ENCODE results near the gene RYR2.

GRCh38 chr1:237387144-237387505, 345.1 kb downstream of the RYR2 start:
- TF ChIP-seq, protein P1, sequence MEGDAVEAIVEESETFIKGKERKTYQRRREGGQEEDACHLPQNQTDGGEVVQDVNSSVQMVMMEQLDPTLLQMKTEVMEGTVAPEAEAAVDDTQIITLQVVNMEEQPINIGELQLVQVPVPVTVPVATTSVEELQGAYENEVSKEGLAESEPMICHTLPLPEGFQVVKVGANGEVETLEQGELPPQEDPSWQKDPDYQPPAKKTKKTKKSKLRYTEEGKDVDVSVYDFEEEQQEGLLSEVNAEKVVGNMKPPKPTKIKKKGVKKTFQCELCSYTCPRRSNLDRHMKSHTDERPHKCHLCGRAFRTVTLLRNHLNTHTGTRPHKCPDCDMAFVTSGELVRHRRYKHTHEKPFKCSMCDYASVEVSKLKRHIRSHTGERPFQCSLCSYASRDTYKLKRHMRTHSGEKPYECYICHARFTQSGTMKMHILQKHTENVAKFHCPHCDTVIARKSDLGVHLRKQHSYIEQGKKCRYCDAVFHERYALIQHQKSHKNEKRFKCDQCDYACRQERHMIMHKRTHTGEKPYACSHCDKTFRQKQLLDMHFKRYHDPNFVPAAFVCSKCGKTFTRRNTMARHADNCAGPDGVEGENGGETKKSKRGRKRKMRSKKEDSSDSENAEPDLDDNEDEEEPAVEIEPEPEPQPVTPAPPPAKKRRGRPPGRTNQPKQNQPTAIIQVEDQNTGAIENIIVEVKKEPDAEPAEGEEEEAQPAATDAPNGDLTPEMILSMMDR (IDR thresholded peaks at IDR 0.05), result no peak
- no peak for TF ChIP-seq POLR2AphosphoS5 (IDR thresholded peaks at IDR 0.05)
- no peak for TF ChIP-seq POLR2A (IDR thresholded peaks at IDR 0.05)
- no peak for TF ChIP-seq EP300 (IDR thresholded peaks at IDR 0.05; ENCODE audit: low read depth)
